Measurements from ENCODE around the gene SMPDL3B.
"Not testable (repeated sequence)": the region's sequence is repeated elsewhere in the genome, so short reads cannot be mapped to it uniquely, and the experiment has no call there.

The SMPDL3B gene

GRCh38 chr1:27970401-27970800 lies 35.6 kb downstream of the SMPDL3B start:
- DNase-seq (ENCODE audit: low read depth) = no peak

DNA sequence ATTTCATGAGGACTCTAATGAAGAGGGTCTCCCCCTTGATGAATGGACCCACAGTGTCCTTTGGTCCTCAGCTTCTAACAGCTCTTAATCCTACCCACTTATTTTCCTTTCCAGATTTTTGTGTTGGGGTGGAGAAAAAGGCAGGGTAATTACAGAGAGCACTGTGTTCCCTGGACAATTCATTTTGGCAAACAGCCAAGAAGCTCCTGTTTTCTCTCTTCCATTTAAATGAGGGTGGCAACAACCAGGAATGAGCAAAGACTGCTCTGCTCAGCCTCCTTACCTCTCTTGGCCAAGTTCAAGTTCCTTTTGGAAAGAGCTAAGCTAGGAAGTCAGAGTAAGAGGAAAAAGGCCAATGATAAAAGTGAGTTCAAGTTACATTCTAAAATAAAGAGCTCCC lies 36.9 kb downstream of the SMPDL3B start:
- no peak for DNase-seq (ENCODE audit: low read depth)

DNA sequence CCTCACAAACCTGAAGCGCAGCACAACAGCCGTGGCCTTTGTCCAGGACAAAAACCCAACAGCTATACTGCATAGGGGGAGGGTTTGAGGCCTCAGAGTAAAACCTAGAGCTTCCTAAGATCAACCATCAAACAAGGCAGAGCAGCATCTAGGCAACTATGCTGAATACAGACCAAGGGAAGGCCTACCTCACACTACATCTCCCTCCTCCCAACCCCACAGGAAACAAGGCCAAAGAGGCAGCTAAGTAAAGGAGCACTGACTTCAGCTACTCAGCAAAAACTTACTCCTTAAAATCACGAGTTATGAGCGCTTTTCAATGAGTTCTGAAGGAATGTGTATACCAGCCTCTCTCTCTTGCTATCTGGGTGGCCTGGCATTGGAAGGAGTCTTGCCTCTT lies 37.3 kb downstream of the SMPDL3B start:
- no peak for DNase-seq (ENCODE audit: low read depth)

- no peak for DNase-seq (ENCODE audit: low read depth)
These were observed 39.1 kb downstream of the SMPDL3B start for GRCh38 chr1:27973771-27974416.

GRCh38 chr1:27974417-27974781 lies 39.6 kb downstream of the SMPDL3B start:
- no peak for DNase-seq (ENCODE audit: low read depth)

GRCh38 chr1:27979151-27979858 lies 44.5 kb downstream of the SMPDL3B start:
- no peak for DNase-seq (ENCODE audit: low read depth)

GRCh38 chr1:27979859-27980201 lies 45.0 kb downstream of the SMPDL3B start:
- no peak for DNase-seq (ENCODE audit: low read depth)

DNA sequence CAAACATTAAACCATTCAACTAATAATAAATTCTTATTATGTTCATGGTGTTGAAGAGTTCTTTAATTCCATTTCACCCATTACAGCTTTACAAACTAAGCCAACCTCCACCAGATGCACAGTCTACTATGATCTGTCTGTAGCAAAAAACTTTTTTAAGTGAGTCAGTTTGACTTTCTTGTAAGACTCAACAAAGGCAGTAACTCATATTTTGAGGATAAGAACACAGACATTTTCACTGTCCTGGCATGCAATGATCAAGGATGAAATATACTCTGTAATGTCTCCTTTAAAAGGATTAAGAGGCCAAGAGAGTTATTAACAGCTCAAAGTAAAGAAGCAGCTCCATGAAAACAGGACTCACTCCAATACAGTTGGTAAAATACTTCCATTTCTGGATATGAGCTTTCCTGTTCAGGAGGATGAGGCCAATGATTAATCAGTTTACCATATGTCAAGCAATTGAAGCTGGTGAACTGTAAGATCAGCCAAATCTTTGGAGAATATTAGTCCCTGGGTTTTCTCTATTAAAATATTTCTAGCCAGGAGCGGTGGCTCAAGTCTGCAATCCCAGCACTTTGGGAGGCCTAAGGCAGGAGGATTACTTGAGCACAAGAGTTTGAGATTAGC lies 45.5 kb downstream of the SMPDL3B start:
- DNase-seq (ENCODE audit: low read depth) = no peak

GRCh38 chr1:27981145-27981544 lies 46.3 kb downstream of the SMPDL3B start:
- DNase-seq (ENCODE audit: low read depth) = no peak

DNA sequence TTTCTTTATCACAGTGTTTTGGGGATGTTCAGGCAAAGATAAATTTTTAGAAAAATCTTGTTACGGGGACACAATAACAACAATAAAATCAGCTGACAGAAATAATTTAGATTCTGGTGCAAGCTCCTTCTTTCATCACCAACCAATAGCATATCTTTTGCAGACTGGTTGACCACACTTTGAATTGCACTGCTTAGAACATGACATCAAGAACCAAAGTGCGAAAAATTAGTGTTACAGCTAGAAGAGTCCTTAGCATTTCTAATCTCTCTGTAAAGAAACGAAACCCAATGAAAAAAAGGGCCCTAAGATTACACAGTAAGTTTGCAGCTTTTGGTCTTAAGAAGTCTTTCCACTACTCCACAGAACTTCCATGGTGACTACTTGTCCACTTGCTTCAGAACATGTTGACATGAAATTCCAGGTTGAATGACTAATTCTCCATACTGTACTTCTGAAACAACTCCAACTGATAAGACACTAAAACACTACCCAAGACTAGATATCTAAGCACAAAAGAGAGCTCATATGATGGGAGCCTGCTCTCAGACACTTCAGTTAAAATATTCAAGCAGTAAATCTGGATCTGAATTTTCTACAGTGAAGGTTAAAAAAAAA lies 56.2 kb downstream of the SMPDL3B start:
- DNase-seq (ENCODE audit: low read depth) = no peak

- DNase-seq (ENCODE audit: low read depth) = peak; percentile 45
These were observed 57.5 kb downstream of the SMPDL3B start for GRCh38 chr1:27992276-27992675.

DNA sequence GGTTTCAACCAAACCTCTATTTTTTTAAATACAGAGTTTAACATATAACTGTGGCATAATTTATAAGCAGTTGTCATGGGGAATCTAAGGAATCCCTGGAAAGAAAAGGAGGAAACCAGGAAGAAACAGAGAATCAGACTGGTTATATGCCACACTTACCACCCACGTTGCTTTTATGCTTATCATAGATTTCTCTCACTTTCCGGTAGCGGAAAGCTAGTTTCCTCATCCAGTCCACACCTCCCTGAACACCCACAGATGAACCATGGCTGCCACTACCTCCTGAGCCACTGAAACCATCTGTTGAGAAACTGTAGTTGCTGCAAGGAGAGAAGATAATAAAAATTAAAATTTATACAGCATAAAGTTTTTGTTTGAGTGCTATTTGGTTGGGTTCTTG lies 58.4 kb downstream of the SMPDL3B start:
- no peak for DNase-seq (ENCODE audit: low read depth)

GRCh38 chr1:27994060-27994459 lies 59.3 kb downstream of the SMPDL3B start:
- DNase-seq (ENCODE audit: low read depth) = no peak

DNA sequence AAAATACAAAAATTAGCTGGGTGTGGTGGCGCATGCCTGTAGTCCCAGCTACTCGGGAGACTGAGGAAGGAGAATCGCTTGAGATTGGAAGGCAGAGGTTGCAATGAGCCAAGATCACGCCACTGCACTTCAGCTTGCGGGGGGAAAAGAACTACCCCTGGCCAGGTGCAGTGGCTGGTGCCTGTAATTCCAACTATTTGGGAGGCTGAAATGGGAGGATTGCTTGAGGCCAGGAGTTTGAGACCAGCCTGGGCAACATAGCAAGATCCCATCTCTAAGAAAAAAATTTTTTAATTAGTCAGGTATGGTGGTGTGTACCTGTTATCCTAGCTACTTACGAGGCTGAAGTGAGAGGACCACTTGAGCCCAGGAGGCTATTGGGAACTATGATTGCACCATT lies 59.7 kb downstream of the SMPDL3B start:
- DNase-seq (ENCODE audit: low read depth) = not testable (repeated sequence)

- DNase-seq (ENCODE audit: low read depth) = no peak
These were observed 64.3 kb downstream of the SMPDL3B start for GRCh38 chr1:27999055-27999454.

GRCh38 chr1:28002600-28002999 lies 67.8 kb downstream of the SMPDL3B start:
- no peak for DNase-seq (ENCODE audit: low read depth)

- not testable (repeated sequence) for DNase-seq (ENCODE audit: low read depth)
These were observed 68.3 kb downstream of the SMPDL3B start for GRCh38 chr1:28003117-28003516.

All from activated T-cell treated with anti-CD3 and anti-CD28 coated beads for 1 hour (primary cell).